Measurements from ENCODE around the gene SLC5A1. TPM values are rescaled to one million over a fixed set of nuclear protein-coding genes. Genes with fewer than 3 reads are reported as not detected.

Gene SLC5A1
- total RNA-seq, 1 donor from 2014 or later: not detected

DNA sequence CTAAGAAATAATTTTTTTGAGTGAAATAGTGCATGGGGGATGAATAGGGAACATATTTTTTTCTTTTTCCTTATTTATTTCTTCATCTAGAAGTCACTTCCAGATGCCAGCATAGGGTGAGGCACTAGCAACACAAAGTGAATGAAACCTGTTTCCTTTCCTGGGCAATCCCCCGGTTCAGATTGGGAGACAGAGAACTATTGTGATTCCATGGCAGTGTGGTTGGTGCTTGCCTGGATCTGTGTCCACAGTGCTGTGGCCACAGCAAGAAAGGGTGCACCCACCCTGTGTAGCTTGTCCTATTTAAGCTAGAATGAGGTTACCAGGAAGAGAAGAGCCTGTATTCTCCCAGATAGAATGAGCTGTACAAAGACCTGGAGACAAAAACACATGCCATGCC, 57.6 kb downstream of the SLC5A1 start:
- H3K27ac Mint-ChIP-seq: no peak overlapping the region
- no peaks in the 10 kb centered on the region for H3K4me1 Mint-ChIP-seq (ENCODE audit: low read depth)
- no peak overlapping the region for H3K4me3 Mint-ChIP-seq (ENCODE audit: low read depth)
- no peaks in the 10 kb centered on the region for H3K9me3 Mint-ChIP-seq (ENCODE audit: low read depth)
- no peak for DNase-seq (ENCODE audit: low spot score, unreplicated experiment)
- H3K27me3 Mint-ChIP-seq: peaks cover 31% of the 10 kb centered on the region
- TF ChIP-seq, protein P1, sequence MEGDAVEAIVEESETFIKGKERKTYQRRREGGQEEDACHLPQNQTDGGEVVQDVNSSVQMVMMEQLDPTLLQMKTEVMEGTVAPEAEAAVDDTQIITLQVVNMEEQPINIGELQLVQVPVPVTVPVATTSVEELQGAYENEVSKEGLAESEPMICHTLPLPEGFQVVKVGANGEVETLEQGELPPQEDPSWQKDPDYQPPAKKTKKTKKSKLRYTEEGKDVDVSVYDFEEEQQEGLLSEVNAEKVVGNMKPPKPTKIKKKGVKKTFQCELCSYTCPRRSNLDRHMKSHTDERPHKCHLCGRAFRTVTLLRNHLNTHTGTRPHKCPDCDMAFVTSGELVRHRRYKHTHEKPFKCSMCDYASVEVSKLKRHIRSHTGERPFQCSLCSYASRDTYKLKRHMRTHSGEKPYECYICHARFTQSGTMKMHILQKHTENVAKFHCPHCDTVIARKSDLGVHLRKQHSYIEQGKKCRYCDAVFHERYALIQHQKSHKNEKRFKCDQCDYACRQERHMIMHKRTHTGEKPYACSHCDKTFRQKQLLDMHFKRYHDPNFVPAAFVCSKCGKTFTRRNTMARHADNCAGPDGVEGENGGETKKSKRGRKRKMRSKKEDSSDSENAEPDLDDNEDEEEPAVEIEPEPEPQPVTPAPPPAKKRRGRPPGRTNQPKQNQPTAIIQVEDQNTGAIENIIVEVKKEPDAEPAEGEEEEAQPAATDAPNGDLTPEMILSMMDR (IDR thresholded peaks at IDR 0.05; ENCODE audit: unreplicated experiment): no peak
- no peaks in the 10 kb centered on the region for H3K36me3 Mint-ChIP-seq (ENCODE audit: insufficient read depth)

GRCh38 chr22:32103658-32104315, 60.7 kb downstream of the SLC5A1 start:
- Mint-ChIP-seq H3K4me1 (ENCODE audit: low read depth) (no peaks in the 10 kb centered on the region), H3K27me3 (peaks cover 27% of the 10 kb centered on the region), H3K36me3 (ENCODE audit: insufficient read depth) (no peaks in the 10 kb centered on the region), H3K27ac (no peak overlapping the region), H3K4me3 (ENCODE audit: low read depth) (no peak overlapping the region), H3K9me3 (ENCODE audit: low read depth) (no peaks in the 10 kb centered on the region)
- TF ChIP-seq, protein P1 (IDR thresholded peaks at IDR 0.05; ENCODE audit: unreplicated experiment): peak; percentile 58
- DNase-seq (ENCODE audit: low spot score, unreplicated experiment): no peak

GRCh38 chr22:32106930-32107329, 63.9 kb downstream of the SLC5A1 start:
- Mint-ChIP-seq H3K27me3 (peaks cover 14% of the 10 kb centered on the region), H3K4me3 (ENCODE audit: low read depth) (no peak overlapping the region), H3K36me3 (ENCODE audit: insufficient read depth) (no peaks in the 10 kb centered on the region), H3K4me1 (ENCODE audit: low read depth) (no peaks in the 10 kb centered on the region), H3K27ac (no peak overlapping the region), H3K9me3 (ENCODE audit: low read depth) (no peaks in the 10 kb centered on the region)
- DNase-seq (ENCODE audit: low spot score, unreplicated experiment): peak; percentile 37
- TF ChIP-seq, protein P1 (IDR thresholded peaks at IDR 0.05; ENCODE audit: unreplicated experiment): no peak

DNA sequence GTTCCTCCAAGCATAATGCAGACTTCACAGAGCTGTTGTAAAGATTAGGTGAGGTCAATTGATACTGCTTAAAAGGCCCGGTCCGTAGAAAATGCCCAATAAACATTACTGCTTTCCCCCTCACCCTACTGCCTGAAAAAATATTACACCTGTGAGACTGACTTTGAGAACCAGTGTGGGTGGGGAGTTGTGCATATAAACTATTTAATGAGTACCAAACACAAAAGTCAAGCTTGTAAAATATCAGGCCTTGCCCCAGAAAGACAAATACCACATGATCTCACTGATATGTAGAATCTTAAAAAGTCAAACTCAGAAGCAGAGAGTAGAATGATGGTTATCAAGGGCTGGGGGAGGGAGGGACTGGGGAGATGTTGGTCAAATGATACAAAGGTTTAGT, 69.3 kb downstream of the SLC5A1 start:
- Mint-ChIP-seq H3K9me3 (ENCODE audit: low read depth) (no peaks in the 10 kb centered on the region), H3K4me3 (ENCODE audit: low read depth) (no peak overlapping the region), H3K4me1 (ENCODE audit: low read depth) (no peaks in the 10 kb centered on the region), H3K27me3 (peaks cover 8% of the 10 kb centered on the region), H3K27ac (no peak overlapping the region), H3K36me3 (ENCODE audit: insufficient read depth) (no peaks in the 10 kb centered on the region)
- TF ChIP-seq, protein P1 (IDR thresholded peaks at IDR 0.05; ENCODE audit: unreplicated experiment): no peak
- no peak for DNase-seq (ENCODE audit: low spot score, unreplicated experiment)

DNA sequence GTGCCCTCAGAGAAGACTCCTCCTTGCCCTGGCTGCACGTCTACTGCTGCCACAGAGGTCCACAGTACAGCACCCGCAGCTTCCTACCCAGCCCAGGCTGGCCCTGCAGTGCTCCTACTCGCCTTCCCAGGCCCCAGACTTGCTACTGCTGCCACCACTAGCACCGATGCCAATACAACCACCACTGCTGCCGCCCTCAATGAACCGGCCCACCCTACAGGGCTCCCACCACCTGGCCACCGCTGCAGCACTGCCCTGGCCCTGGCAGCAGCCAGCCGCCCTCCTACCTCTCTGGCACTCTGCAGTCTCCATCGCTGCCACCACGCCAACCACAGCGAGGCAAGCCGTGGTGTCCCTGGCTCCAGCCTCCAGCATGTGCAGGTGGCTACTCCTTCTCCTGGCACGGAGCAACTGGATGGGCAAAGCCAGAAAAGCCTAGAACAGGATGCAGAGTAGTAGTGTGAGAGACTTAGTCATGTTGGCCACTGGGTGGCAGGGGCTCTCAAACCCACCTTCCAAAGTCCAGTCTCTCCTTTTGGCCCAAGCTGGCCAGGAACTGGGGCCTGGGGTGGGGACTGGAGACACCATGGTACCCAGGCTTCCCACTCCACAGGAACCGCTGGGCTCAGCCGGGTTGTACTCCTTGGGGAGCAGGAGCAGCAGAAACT, 76.6 kb downstream of the SLC5A1 start:
- Mint-ChIP-seq H3K4me3 (ENCODE audit: low read depth) (no peak overlapping the region), H3K4me1 (ENCODE audit: low read depth) (no peaks in the 10 kb centered on the region), H3K9me3 (ENCODE audit: low read depth) (no peaks in the 10 kb centered on the region), H3K36me3 (ENCODE audit: insufficient read depth) (no peaks in the 10 kb centered on the region), H3K27me3 (peaks cover 12% of the 10 kb centered on the region), H3K27ac (no peak overlapping the region)
- TF ChIP-seq, protein P1 (IDR thresholded peaks at IDR 0.05; ENCODE audit: unreplicated experiment): no peak
- DNase-seq (ENCODE audit: low spot score, unreplicated experiment): no peak
